Endodermal cell (in vitro differentiated cells): ENCODE results near the gene FYCO1. TPM values are rescaled to one million over a fixed set of nuclear protein-coding genes. Genes with fewer than 3 reads are reported as not detected.
A peak's percentile ranks its signal among the peaks of the same experiment; 100 is the strongest.

ENCODE experiments used
- DNase-seq: peaks from one replicate; pipeline ENCODE4 v3.0.0-alpha.2; 2017
- H3K27ac ChIP-seq: 2 replicates; pipeline ENCODE4 v1.5.1; 2013; ENCODE audit warnings: mild to moderate bottlenecking, low read depth, low read length, moderate library complexity
- H3K27me3 ChIP-seq: 2 replicates; pipeline ENCODE4 v1.6.1; 2013; ENCODE audit warnings: mild to moderate bottlenecking, low read length, moderate library complexity; ENCODE audit not compliant: insufficient read depth, control insufficient read depth, poor library complexity, severe bottlenecking
- H3K36me3 ChIP-seq: 2 replicates; pipeline ENCODE4 v1.7.0; 2013; ENCODE audit warnings: mild to moderate bottlenecking, low read length, moderate library complexity; ENCODE audit not compliant: control insufficient read depth, insufficient read depth
- H3K4me1 ChIP-seq: one replicate; pipeline ENCODE4 v1.7.0; 2013; ENCODE audit warnings: low read length; ENCODE audit not compliant: control insufficient read depth, insufficient read depth
- H3K4me3 ChIP-seq: 2 replicates; pipeline ENCODE4 v1.5.1; 2013; ENCODE audit warnings: mild to moderate bottlenecking, low read length, moderate library complexity
- H3K9ac ChIP-seq: 2 replicates; pipeline ENCODE4 v1.6.1; 2013; ENCODE audit warnings: mild to moderate bottlenecking, low read length, moderate library complexity; ENCODE audit not compliant: poor library complexity, severe bottlenecking; ENCODE audit errors: extremely low read depth
- H3K9me3 ChIP-seq: 2 replicates; pipeline ENCODE4 v1.6.1; 2013; ENCODE audit warnings: mild to moderate bottlenecking, low read length, moderate library complexity; ENCODE audit not compliant: control insufficient read depth
- H3K27ac Mint-ChIP-seq: 2 replicates; pipeline ENCODE4 v1.8.0; 2020; ENCODE audit warnings: mixed read lengths
- H3K27me3 Mint-ChIP-seq: 2 replicates; pipeline ENCODE4 v1.8.0; 2021; ENCODE audit warnings: mild to moderate bottlenecking, mixed read lengths; ENCODE audit not compliant: insufficient read depth
- H3K36me3 Mint-ChIP-seq: 2 replicates; pipeline ENCODE4 v1.8.0; 2020; ENCODE audit warnings: low read depth, mixed read lengths
- H3K4me1 Mint-ChIP-seq: 2 replicates; pipeline ENCODE4 v1.8.0; 2020; ENCODE audit warnings: mixed read lengths
- H3K4me3 Mint-ChIP-seq: 2 replicates; pipeline ENCODE4 v1.8.0; 2020; ENCODE audit warnings: mild to moderate bottlenecking, moderate library complexity, mixed read lengths
- H3K9me3 Mint-ChIP-seq: 2 replicates; pipeline ENCODE4 v1.8.0; 2020; ENCODE audit warnings: mild to moderate bottlenecking, mixed read lengths
- CTCF ChIP-seq: fragments of 200-600 bp; sonication (generic); conservative IDR thresholded peaks from 2 replicates; pipeline ENCODE4 v1.5.0; 2021; ENCODE audit warnings: antibody characterized with exemption, mild to moderate bottlenecking
- WGBS, 2 experiments: methylation state at CpG; one replicate each; pipeline versions ENCODE4 v1.1.5 to v1.1.7; 2013; ENCODE audit warnings: missing lambda C conversion rate in 2 of 2, mixed read lengths in 1 of 2; ENCODE audit not compliant: insufficient coverage in 1 of 2, insufficient read length in 1 of 2; 5-methylcytosine and 5-hydroxymethylcytosine counted together
- total RNA-seq, 2 donors: library from RNA; stranded (reverse); fragmentation: NEBNext Ultra II Directional in 1 of 2; extraction: Animal tissue kit (Norgen Biotek cat#: 25700) in 1 of 2; gene quantifications; 2 replicates in 1 of 2; 3 replicates in 1 of 2; pipeline ENCODE4 v1.2.1, GENCODE V29; 2021

The FYCO1 gene
- total RNA-seq, 2 donors from 2014 or later = 11.3 to 11.8 TPM

- H3K9ac ChIP-seq = no peak overlapping the region
- peak; percentile 27 for DNase-seq
Measured at GRCh38 chr3:45907769-45908705, 87.6 kb downstream of the FYCO1 start.

GRCh38 chr3:45906681-45907407 is 88.8 kb downstream of the FYCO1 start:
- Mint-ChIP-seq H3K27ac (no peak overlapping the region), H3K27me3 (peaks cover 9% of the 10 kb centered on the region), H3K36me3 (no peaks in the 10 kb centered on the region), H3K4me1 (no peaks in the 10 kb centered on the region), H3K4me3 (no peak overlapping the region), H3K9me3 (no peaks in the 10 kb centered on the region)
- Histone ChIP-seq H3K9me3 (no peaks in the 10 kb centered on the region), H3K27me3 (no peaks in the 10 kb centered on the region), H3K9ac (no peak overlapping the region), H3K4me3 (no peak overlapping the region), H3K4me1 (no peaks in the 10 kb centered on the region), H3K36me3 (no peaks in the 10 kb centered on the region), H3K27ac (no peak overlapping the region)
- WGBS, 2 experiments = 70 to 76% methylated on average over 9 of the region's 9 CpGs
- peak; percentile 81 for DNase-seq
- peak; percentile 79 for TF ChIP-seq CTCF

More at GRCh38 chr3:45907769-45908705, 87.6 kb downstream of the FYCO1 start:
- no peaks in the 10 kb centered on the region for H3K4me1 Mint-ChIP-seq
- no peaks in the 10 kb centered on the region for H3K36me3 Mint-ChIP-seq
- peaks cover 9% of the 10 kb centered on the region for H3K27me3 Mint-ChIP-seq
- no peak overlapping the region for H3K4me3 ChIP-seq
- WGBS, 2 experiments = 91 to 92% methylated on average over 10 to 13 of the region's 13 CpGs
- no peak overlapping the region for H3K4me3 Mint-ChIP-seq
- H3K9me3 Mint-ChIP-seq = no peaks in the 10 kb centered on the region
- no peak overlapping the region for H3K27ac ChIP-seq
- no peaks in the 10 kb centered on the region for H3K9me3 ChIP-seq
- no peaks in the 10 kb centered on the region for H3K36me3 ChIP-seq
- no peak overlapping the region for H3K27ac Mint-ChIP-seq
- TF ChIP-seq CTCF = no peak
- H3K27me3 ChIP-seq = peaks cover 11% of the 10 kb centered on the region
- no peaks in the 10 kb centered on the region for H3K4me1 ChIP-seq

GRCh38 chr3:45905755-45906154 is 89.9 kb downstream of the FYCO1 start:
- no peaks in the 10 kb centered on the region for H3K4me1 ChIP-seq
- H3K36me3 Mint-ChIP-seq = no peaks in the 10 kb centered on the region
- TF ChIP-seq CTCF = no peak
- H3K4me3 Mint-ChIP-seq = no peak overlapping the region
- H3K9me3 Mint-ChIP-seq = no peaks in the 10 kb centered on the region
- H3K4me1 Mint-ChIP-seq = no peaks in the 10 kb centered on the region
- H3K9ac ChIP-seq = no peak overlapping the region
- H3K4me3 ChIP-seq = no peak overlapping the region
- peaks cover 10% of the 10 kb centered on the region for H3K27me3 Mint-ChIP-seq
- no peak overlapping the region for H3K27ac ChIP-seq
- H3K36me3 ChIP-seq = no peaks in the 10 kb centered on the region
- no peak for DNase-seq
- H3K27ac Mint-ChIP-seq = no peak overlapping the region
- no peaks in the 10 kb centered on the region for H3K27me3 ChIP-seq
- 86 to 93% methylated on average over 3 of the region's 3 CpGs for WGBS, 2 experiments
- H3K9me3 ChIP-seq = no peaks in the 10 kb centered on the region
